ENCODE data around the gene ZKSCAN8.
"Not testable (repeated sequence)": the region's sequence is repeated elsewhere in the genome, so short reads cannot be mapped to it uniquely, and the experiment has no call there.

ZKSCAN8 gene

DNA sequence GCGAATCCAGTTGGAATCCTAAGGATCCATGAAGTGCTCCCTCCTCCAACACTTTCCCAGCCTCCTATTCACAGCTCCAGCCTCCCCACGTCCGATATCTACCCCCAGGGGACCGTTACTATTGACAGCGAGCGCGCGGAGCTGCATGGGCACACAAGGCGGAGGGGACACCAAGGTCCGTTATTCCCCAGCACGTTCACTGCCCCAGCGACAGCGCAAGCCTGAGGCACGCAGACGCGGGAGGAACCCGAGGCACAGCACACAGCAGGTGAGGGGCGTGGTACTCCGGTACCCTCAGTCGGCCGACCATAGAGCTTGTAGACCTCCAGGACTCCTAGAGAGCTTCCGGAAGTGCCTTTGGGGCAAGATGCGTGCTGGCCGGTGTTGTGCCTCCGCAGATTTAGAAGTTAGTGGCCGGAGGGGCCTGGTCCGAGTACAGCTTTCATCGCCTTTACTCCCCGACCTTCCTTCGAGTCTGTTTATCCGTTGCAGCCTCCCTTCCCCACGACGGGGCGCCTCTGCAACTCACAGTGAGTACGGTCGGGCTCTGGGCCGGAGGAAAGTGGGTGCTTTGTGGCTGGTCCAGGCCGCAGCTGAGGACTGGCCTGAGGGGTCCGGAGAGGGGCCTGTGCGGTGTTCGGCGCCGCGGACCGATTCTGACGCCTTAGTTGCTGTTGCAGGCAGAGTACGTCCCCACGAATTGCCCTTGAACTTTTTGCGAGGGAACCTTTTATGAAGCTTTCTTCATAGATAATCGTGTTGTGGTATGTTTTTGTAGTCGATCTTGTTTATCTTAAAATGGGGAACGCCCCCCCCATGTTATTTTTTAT, at the start of gene ZKSCAN8:
Gene ZKSCAN8, plus strand, starts transcription at position 384 of the 830 bp plus-strand sequence. CDS start 6,525 bp downstream, outside the sequence.
- peak; percentile 78 for DNase-seq

DNA sequence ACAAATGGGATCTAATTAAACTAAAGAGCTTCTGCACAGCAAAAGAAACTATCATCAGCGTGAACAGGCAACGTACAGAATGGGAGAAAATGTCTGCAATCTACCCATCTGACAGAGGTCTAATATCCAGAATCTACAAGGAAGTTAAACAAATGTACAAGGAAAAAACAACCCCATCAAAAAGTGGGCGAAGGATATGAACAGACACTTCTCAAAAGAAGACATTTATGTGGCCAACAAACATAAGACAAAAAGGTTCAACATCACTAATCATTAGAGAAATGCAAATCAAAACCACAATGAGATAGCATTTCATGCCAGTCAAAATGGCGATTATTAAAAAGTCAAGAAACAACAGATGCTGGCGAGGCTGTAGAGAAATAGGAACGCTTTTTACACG, 39.5 kb upstream of the ZKSCAN8 start:
- not testable (repeated sequence) for DNase-seq

DNA sequence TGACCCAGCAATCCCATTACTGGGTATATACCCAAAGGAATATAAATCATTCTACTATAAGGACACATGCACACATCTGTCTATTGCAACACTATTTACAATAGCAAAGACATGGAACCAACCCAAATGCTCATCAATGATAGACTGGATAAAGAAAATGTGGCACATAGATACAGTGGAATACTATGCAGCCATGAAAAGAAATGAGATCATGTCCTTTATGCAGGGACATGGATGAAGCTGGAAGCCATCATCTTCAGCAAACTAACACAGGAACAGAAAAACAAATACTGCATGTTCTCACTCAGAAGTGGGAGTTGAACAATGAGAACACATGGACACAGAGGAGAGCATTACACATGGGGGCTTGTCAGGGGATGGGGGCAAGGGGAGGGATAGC, 39.0 kb upstream of the ZKSCAN8 start:
- DNase-seq = not testable (repeated sequence)

DNA sequence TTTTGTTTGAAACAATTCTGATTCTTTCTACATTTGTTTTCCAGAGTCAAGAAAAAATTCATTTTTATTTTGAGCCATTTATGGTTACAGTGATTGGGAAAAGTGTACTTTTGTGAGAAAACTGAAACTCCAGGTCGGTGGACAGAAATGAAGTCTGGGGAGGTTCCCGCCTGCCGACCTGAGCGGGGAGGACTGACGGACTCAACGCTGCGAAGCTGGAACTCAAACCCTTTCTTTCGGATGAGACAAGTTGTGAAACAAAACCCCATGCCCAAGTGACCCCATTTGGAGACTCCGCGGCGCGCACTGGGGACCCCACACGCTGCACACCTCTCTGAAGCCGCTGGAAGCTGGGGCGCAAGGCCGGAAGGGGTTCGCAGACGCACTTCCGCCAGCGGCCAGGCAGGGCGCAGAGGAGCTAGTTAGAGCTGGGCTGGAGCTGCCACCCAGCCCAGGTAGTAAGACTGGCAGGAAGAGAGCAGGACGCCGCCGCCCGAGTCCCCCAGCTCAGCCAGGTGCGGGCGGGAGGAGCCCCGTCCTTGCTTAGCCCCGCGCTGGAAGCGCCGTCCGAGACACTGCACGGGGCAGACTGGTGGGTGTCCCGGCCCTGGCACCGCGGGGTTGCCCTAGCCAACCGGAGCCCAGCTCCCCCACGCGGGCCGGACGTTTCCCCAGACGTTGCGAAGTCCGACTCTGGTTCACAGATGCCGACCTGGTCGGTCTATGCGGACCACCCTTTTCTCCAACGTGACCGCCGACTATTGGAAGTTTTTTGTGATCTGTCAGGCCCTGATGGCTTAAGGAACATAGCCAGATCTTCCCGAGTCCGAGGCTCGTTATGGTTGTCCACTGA, 37.1 kb upstream of the ZKSCAN8 start:
- peak; percentile 73 for DNase-seq

DNA sequence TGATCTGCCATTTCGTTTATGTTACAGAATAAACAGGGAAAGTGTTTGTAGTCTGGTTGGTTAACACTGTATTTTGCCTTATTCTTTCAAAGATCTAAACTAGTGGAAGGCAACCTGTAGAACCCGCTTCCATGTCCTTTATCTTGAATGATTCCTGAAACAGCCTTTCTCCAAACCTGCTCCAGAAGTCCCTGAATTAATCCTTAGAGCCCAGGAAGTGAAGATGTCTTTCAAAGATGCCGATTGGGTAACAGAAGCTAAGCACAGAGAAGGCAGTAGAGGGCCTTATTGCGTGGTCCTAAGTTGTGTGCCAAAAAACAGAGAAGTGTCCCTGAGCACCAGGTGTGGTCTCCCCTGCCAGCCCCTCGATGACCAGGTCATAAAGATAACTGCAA, 36.4 kb upstream of the ZKSCAN8 start:
- DNase-seq = no peak

DNA sequence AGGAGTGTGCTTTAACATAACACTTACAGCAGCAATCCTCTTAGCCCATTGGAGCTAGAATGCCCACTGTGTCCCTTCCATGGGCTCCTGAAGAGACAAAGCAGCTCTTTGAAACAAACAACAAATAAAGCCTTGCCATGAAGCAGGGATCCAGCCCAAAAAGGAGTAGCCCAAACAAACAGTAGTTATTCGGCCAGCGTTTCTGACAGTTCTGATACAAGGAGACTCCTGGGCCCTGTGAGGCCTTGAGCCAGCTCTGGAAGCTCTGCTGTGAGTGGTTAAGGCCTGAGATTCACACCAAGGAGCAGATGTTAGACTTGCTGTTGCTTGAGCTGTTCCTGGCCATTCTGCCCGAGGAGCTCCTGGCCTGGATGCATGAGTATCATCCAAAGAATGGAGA, 34.2 kb upstream of the ZKSCAN8 start:
- DNase-seq = no peak

DNA sequence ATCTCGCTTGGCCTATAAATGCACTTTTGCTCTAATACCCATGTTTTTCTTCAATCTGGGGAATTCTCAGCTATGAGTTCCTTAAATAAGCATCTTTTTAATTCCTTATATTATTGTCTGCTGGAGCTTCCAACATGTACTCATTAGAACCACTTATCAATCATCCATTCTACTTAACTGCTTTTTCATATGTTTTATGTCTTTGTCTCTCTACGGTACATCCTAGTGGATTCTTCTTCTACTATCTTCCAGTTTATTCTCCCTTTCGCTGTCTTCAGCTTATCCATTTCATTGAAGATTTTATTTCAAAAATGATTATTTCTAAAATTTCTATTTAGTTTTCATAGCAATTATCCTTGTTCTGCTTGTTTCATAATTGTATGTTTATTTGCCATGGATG, 29.7 kb upstream of the ZKSCAN8 start:
- DNase-seq = no peak

DNA sequence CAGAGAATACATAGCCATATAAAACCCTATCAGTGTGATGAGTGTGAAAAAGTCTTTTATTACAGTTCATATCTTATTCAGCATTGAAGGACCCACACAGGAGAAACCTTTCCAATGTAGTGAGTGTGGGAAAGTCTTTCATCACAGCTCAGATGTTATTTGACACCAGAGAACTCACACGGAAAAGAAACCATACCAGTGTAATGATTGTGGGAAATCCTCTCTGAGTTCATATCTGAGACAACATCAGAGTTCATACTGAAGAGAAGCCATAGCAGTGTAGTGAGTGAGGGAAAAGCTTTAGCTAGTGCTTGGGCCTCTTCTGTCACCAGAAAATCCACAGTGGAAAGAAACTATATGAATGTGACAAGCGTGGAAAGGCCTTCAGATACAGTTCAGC, 25.9 kb upstream of the ZKSCAN8 start:
- no peak for DNase-seq

DNA sequence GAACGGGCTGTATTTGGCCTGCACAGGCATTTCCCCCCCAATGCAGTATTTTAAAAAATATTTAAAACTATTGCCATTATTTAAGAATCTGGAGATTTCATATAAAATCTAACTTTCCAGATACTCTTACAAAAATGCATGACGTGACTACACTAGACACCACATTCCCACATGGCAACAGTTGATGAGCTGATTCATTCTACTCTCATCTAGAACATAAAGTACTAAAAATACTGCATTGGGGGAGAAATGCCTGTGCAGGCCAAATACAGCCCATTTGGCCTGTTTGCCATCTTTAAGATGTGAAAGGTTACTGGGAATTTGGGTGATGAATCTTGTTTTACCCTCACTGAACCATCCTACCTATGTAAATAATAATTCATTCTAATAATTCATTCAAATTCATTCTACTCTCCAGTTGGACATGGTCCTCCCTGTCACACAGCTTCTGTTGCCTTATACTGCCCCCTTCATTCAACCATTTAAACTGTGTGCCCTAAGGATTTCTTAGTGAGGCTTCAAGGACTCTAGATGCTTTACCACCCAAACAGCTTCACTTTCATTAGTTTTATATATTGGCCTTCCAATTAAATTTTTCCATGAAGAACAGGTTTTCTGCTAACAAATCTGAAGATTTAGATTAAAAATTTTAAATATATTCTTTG, 24.2 kb upstream of the ZKSCAN8 start:
- DNase-seq = no peak

DNA sequence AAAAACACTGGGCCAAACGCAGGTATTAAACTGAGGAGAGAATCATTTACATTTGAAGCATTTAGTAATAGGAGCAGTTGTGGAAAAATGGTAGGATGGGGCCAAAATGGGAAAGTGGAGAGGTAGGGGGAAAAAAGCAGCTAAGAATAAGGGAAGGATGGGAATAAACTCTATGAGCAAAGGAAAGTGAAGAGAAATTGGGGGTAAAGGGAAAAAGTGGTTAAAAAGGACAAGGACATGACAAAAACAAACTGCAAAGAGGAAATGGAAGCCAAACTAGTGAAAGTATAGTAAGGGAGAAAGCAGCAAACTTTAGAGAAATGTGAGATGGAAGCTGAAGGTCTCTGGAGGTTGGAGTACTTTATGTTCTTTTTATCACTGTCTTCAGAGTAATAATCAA, 23.5 kb upstream of the ZKSCAN8 start:
- no peak for DNase-seq

DNA sequence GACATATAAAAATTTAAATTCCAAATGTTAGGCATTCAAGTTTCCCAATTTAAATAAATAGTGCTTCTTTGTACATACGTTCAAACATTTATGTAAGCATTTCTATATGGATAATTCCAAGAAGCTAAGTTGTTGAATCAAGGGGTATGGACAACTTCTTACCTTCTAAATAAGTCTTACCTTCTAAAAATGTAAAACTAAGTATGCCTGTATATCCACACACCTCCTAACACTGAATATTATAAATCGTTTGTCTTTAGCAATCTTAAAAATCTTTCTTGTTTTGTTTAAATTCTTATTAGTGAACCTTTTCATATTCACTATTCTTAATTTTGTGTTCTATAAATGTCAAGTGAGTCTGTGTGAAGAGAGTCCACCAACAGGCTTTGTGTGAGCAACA, 19.8 kb upstream of the ZKSCAN8 start:
- no peak for DNase-seq

DNA sequence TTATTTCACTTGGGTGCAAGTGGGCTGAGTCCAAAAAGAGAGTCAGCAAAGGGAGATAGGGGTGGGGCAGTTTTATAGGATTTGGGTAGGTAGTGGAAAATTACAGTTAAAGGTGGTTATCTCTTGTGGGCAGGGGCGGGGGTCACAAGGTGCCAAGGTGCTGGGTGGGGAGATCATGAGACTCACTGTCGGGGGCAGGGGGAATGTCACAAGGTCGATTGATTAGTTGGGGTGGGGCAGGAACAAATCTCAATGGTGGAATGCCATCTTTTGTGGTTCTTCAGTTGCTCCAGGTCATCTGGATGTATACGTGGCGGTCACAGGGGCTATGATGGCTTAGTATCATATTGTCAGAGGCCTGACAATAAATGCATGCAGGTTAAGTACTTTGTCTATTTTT, 19.4 kb upstream of the ZKSCAN8 start:
- not testable (repeated sequence) for DNase-seq

DNA sequence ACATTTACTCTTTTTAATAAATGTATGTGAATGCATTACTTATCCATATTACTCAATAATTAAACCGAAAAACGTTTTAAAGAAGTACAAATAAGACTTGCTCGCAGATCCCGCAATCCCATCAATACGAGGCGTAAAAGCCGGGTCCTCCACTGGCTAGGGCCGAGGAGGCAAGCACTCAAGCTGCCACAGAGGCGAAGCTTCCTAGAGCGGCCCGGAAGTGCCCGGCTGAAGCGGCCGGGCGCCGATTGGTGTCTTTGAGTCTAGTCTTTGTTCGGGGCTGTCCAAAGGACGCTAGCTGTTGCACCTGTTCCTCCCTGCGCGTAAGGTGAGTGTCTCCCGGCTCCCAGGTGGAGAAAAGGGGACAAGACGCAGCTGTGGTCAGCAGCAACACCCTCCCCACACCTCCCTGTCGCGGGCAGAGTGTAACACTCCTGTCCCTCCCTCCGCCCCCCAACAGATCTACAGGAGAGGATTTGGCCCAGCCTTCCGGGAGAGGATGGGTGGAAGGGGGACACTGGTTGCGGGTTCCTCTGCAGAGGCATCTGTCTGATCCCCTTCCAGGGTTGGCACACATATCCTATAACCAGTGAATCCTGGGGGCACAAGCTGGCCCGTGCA, 17.2 kb upstream of the ZKSCAN8 start, which contains the start of gene ZSCAN16:
Gene ZSCAN16, plus strand, starts transcription at position 260 of the 621 bp plus-strand sequence. CDS start 835 bp downstream, outside the sequence.
- DNase-seq = peak; percentile 85

DNA sequence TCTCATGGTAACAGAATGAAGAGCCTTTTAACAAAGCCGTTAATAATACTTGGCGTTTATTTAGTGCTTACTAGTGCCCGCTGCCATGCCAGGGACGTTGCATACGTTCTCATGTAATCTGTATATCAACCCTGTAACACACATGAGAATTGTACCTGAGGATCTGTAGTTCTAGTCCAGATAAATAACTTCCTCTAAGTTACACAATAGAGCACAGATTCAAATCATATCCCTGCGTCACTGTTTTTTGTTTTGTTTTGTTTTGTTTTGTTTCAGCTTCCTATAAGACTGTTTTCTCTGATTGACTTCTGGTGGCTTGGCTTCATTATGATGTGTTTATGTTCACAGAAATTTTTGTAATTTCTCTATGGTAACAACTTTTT, 16.7 kb upstream of the ZKSCAN8 start:
- peak; percentile 47 for DNase-seq

DNA sequence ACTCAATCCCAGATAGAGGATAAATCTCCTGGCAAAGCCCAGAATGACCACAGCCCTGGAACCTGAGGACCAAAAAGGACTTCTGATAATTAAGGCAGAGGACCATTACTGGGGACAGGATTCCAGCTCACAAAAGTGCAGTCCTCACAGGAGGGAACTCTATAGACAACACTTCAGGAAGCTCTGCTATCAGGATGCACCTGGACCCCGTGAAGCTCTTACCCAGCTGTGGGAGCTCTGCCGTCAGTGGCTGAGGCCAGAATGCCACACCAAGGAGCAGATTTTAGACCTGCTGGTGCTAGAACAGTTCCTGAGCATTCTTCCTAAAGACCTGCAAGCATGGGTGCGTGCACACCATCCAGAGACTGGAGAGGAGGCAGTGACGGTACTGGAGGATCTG, 16.3 kb upstream of the ZKSCAN8 start:
- DNase-seq = no peak

DNA sequence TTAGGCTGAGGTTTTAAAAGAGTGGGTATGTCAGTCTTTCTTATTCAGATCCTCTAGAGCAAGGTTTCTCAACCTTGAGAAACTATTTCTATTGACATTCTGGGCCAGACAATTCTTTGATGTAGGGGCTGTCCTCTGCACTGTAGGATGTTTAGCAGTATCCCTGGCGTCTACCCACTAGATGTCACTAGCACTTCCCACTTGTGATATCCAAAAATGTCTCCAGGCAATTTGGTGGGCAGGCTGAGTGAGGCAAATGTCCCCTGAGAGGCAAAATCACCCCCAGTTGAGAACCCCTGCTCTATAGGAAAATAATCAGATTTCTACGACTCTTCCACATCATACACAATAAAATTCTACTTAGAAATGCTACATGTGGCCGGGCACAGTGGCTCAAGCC, 7.7 kb upstream of the ZKSCAN8 start:
- peak; percentile 55 for DNase-seq

DNA sequence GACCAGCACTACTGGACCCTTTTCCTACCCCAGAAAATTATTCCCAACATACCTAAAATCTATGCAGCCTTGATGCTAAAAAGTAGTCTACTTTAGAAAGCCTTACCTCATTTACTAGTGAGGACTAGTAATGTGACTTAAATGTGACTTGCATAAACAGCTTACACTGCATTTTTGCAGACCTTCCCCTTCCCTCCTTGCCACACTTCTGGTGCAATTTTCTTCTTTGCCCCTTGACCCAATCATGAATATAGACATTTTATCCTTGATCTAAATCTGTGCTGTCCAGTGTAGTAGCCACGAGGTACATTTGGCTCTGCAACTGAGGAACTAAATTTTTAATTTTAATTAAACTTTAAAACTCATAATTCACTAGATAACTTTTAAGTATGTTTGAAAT, 7.0 kb upstream of the ZKSCAN8 start:
- peak; percentile 70 for DNase-seq

DNA sequence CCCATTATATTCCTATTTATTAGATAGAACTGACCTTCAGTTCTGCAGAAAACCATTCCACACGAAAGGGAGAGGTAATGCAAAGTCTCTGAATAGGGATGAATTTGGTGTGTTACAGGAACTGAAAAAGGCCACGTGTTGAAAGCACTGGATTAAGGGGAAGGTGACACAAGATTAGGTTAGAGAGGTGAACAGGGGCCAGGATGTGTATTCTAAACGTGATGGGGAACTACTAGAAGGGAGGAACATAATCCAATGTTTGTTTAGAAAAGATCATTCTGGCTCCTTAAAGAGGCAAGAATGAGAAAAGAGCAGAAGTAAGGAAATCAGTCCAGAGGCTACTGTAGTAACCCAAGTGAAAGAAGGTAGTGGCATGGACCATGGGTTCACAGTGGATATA, 6.3 kb upstream of the ZKSCAN8 start:
- DNase-seq = peak; percentile 17

DNA sequence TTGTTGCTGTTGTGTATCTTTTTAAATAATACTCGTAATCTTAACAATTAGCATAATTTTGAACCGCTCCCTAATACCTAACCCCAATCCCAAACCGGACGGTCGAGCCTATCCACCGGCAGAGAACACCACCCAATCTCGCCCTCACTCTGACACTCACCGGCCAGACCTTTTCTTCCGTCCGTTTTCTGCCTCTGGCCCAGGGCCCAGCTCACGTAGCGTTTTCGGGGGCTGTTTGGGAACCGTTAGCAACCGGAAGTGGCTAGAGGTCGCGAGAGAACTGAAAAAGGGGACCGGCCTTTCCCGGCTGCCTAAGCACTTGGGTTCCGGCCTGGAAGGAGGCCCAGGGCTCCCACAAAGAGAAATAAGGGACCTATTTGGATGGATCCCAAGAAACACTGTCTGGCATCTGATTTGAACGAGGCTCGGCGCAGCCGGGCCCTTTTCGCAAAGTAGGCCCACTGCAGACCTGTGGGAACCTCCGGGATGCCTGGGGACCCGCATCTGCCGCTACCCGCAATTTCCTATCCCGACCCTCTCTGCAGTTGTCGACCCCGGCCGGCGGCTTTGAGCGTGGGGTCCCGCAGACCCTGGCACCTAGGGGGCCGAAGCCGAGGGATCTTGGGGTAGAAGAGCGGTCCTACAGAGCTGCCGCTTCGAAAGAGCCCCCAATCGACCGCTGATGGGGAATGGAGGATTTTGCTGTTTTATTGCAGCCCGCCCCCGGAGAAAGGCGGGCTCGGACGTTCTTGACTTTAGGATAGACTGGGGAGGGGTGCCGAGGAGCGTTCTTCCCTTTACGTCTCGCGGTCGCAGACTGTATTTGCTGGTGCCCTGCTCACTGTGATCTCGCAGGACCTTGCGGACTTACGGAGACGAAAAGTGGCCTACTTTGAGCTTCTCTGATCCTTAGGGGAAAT, 4.8 kb upstream of the ZKSCAN8 start:
- DNase-seq = peak; percentile 92

DNA sequence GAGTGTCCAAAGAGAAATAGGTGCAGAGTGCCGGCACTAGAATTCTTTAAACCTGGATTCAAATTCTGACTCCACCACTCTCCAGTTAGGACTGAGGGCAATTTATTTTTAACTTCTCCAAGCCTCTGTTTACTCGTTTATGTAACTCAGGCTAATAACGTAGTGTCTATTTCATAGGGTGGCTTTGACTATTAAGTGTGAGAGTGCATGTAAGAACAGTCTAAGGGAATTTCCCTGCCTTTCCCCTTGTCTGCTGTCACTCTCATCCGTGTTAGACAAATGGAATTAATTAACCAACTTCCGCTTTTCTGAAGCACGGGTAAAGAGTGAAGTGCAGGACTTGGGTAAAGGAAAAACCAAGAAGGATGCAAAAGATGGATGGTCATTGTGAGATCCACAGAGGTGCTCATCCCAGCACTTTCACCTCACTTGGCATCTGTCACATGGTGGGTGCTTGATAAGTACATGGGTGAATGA, 4.1 kb upstream of the ZKSCAN8 start:
- DNase-seq = peak; percentile 98

DNA sequence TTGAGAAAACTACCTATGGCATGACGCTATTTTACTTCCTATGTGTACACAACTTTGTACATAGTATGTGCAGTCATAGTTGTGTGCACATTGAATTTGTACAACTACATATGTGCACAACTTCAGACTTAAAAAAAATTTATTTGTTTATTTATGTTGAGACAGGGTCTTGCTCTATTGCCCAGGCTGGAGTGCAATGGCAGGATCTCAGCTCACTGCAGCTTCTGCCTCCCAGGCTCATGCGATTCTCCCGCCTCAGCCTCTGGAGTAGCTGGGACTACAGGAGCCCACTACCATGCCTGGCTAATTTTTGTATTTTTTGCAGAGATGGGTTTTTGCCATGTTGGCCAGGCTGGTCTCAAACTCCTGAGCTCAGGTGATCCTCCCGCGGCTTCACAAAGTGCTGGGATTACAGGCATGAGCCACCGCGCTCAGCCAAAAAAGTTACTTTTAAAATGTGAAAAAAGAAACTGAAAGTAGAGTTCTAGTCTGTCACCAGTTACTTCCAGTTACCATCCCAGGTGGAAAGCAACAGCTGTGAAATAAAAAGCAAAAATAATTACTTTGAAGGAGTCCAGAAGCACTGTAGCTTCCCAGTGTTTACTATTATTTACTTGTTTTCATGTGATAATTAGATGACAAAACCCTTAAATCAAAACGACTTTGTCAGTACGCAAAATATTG, 1.7 kb upstream of the ZKSCAN8 start:
- DNase-seq = peak; percentile 26
